Psoas muscle (tissue), 8 donors: ENCODE measurements around the gene ZMIZ1. TPM values are rescaled to one million over a fixed set of nuclear protein-coding genes. Genes with fewer than 3 reads are reported as not detected.

Experiments used
- ATAC-seq, 4 donors: fragments of 200-7000 bp; cut with Tn5 transposase; one replicate each; pipeline ENCODE4 v1.9.1; 2020; ENCODE audit warnings: moderate library complexity in 3 of 4, mild to moderate bottlenecking in 2 of 4
- DNase-seq, 2 donors: peaks; one replicate each; pipeline ENCODE4 v3.0.0-alpha.2; 2020
- H3K27ac ChIP-seq: fragments of 200-600 bp; one replicate; pipeline ENCODE4 v1.8.0; 2022
- H3K27me3 ChIP-seq, 3 donors: fragments of 200-600 bp in 1 of 3; one replicate each; pipeline versions ENCODE4 v1.6.1 to v1.8.0; 2013 to 2022; ENCODE audit warnings: low read length in 2 of 3, mild to moderate bottlenecking in 2 of 3, moderate library complexity in 1 of 3; ENCODE audit not compliant: insufficient read depth in 3 of 3
- H3K36me3 ChIP-seq, 2 donors: fragments of 200-600 bp in 1 of 2; one replicate each; pipeline versions ENCODE4 v1.6.1 to v1.8.0; 2013 to 2022; ENCODE audit warnings: low read depth in 1 of 2, mild to moderate bottlenecking in 1 of 2, moderate library complexity in 1 of 2; ENCODE audit not compliant: insufficient read depth in 1 of 2
- H3K4me1 ChIP-seq: fragments of 200-600 bp; one replicate; pipeline ENCODE4 v1.8.0; 2022
- H3K4me3 ChIP-seq: fragments of 200-600 bp; one replicate; pipeline ENCODE4 v1.8.0; 2022; ENCODE audit warnings: mild to moderate bottlenecking
- H3K9me3 ChIP-seq: fragments of 200-600 bp; one replicate; pipeline ENCODE4 v1.8.0; 2022
- whole genome bisulfite sequencing, 3 donors: extraction: QIAGEN DNeasy Blood & Tissue Kit; methylation state at CpG; one replicate each; pipeline versions ENCODE4 v1.1.6 to v1.1.7; 2013; 5-methylcytosine and 5-hydroxymethylcytosine counted together
- intact Hi-C, 2 donors: fragments of 100-400 bp; cut with DNase I; formaldehyde crosslinking; loops; one replicate each; pipeline versions ENCODE4 v1.11.0 to v1.14.2; 2022
- polyA plus RNA-seq, 3 donors: library from polyadenylated mRNA; stranded (reverse); fragments of 200-250 nt; gene quantifications; one replicate each; pipeline ENCODE4 v1.2.3, GENCODE V29; 2013
- total RNA-seq, 4 donors: library from RNA; stranded (reverse); fragmentation: NEBNext Ultra II Directional in 2 of 4; extraction: Animal tissue kit (Norgen Biotek cat#: 25700) in 2 of 4; gene quantifications; one replicate each; pipeline versions ENCODE4 v1.2.1 to v1.2.4, GENCODE V29; 2021 to 2023
- TF ChIP-seq, protein P1 (sequence below): fragments of 200-600 bp; IDR thresholded peaks from one replicate; pipeline ENCODE4 v1.8.0; 2022; ENCODE audit warnings: antibody characterized with exemption
- donor health status: healthy with polysubstance abuse.
- donor health status: DM: no; HTN: no; CAD: no; lungs with moderate emphysema.
- donor health status: Bipolar disorder and iron deficiency.
- donor health status: healthy.
- donor health status: DM: yes; HTN: yes; CAD: no.
- donor health status: DM: no; HTN: no; CAD: no.
- donor health status: DM: no; HTN: no; CAD: no.
- donor health status: DM: yes; HTN: yes; CAD: no.

Gene ZMIZ1
- total and polyA plus RNA-seq, 7 donors: 10.4 to 37.6 (median 30.0) TPM

DNA sequence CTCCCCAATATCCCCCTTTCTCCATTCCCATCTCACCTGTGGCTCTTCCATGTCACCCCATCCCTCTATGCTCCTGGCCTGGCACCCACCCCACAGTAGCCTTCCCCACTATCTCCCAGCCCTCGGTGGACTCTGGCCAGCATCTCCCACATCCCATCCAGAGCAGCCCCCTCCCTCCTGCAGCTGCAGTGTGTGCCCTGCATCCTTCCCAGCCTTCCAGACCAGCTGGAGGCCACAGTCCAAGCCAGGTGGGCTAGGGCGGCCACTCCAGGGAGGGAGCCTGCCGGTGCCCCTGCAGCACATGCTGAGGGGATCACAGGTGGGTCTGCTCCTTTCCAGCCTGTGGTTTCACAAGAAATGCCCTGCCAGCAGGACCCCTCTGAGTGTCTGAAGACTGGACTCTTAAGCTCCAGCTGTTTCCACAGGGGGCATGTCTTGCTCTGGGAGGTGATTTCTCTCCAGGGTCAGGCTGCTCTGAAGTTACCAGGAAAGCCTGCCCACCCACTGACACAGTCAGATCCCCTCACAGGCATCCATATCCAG is 187.6 kb downstream of the ZMIZ1 start:
- intact Hi-C loops: no loop called here
- Histone ChIP-seq H3K27me3 (no peaks in the 10 kb centered on the region), H3K9me3 (no peaks in the 10 kb centered on the region), H3K4me1 (peaks cover 8% of the 10 kb centered on the region), H3K36me3 (peaks cover 0 to 21% of the 10 kb centered on the region in 2 donors), H3K27ac (no peak overlapping the region), H3K4me3 (no peak overlapping the region)
- no peak for ATAC-seq
- no peak for DNase-seq
- TF ChIP-seq, protein P1, sequence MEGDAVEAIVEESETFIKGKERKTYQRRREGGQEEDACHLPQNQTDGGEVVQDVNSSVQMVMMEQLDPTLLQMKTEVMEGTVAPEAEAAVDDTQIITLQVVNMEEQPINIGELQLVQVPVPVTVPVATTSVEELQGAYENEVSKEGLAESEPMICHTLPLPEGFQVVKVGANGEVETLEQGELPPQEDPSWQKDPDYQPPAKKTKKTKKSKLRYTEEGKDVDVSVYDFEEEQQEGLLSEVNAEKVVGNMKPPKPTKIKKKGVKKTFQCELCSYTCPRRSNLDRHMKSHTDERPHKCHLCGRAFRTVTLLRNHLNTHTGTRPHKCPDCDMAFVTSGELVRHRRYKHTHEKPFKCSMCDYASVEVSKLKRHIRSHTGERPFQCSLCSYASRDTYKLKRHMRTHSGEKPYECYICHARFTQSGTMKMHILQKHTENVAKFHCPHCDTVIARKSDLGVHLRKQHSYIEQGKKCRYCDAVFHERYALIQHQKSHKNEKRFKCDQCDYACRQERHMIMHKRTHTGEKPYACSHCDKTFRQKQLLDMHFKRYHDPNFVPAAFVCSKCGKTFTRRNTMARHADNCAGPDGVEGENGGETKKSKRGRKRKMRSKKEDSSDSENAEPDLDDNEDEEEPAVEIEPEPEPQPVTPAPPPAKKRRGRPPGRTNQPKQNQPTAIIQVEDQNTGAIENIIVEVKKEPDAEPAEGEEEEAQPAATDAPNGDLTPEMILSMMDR: no peak
- WGBS, 3 donors: 77 to 86% (median 78%) methylated on average over 3 of the region's 3 CpGs

DNA sequence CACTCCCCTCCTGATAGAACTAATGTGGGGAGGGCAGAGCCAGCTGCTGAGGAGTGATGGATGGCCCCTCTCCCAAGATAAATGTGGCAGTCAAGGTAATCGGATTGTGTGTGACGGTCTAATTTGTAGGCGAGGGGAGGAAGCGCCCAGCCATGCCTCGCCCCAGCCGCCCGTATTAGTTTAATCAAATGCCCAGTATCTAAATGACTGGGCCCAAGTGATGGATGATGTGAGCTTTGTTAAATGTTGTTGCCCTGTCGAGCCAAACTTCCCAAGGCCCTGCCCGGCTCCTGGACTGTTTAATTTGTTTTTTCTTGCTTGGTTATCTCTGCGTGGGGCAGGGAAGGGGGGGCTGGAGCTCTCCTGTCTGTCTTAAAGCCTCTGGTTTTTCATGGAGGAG is 190.1 kb downstream of the ZMIZ1 start:
- Histone ChIP-seq H3K4me3 (no peak overlapping the region), H3K27ac (no peak overlapping the region), H3K4me1 (peaks cover 8% of the 10 kb centered on the region), H3K36me3 (peaks cover 0 to 25% of the 10 kb centered on the region in 2 donors), H3K27me3 (no peaks in the 10 kb centered on the region), H3K9me3 (no peaks in the 10 kb centered on the region)
- WGBS, 3 donors: 86 to 90% (median 87%) methylated on average over 10 of the region's 10 CpGs
- DNase-seq: no peak
- TF ChIP-seq, protein P1: no peak
- intact Hi-C loops: no loop called here
- no peak for ATAC-seq

DNA sequence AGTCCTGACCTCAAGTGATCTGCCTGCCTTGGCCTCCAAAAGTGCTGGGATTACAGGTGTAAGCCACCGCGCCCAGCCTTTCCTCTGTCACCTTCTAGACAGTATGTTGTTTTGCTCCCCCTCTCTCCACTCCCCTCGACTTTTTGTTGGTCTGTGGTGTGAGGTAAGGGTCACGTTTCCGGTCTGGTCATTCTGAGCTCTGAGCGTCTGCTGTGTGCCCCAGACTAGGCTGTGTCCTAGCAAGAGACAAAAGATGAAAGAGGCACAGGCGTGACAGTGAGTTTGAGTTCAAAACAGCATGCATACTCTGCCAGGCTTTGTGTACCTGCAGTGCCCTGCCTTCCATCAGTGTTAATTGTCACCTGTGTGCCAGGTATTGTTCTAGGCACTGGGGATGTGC is 191.1 kb downstream of the ZMIZ1 start:
- no peak for ATAC-seq
- Histone ChIP-seq H3K9me3 (no peaks in the 10 kb centered on the region), H3K4me3 (no peak overlapping the region), H3K27ac (no peak overlapping the region), H3K36me3 (peaks cover 0 to 25% of the 10 kb centered on the region in 2 donors), H3K4me1 (peaks cover 5% of the 10 kb centered on the region), H3K27me3 (no peaks in the 10 kb centered on the region)
- TF ChIP-seq, protein P1: no peak
- 76 to 86% (median 79%) methylated on average over 7 of the region's 7 CpGs for WGBS, 3 donors
- intact Hi-C loops: no loop called here
- no peak for DNase-seq

DNA sequence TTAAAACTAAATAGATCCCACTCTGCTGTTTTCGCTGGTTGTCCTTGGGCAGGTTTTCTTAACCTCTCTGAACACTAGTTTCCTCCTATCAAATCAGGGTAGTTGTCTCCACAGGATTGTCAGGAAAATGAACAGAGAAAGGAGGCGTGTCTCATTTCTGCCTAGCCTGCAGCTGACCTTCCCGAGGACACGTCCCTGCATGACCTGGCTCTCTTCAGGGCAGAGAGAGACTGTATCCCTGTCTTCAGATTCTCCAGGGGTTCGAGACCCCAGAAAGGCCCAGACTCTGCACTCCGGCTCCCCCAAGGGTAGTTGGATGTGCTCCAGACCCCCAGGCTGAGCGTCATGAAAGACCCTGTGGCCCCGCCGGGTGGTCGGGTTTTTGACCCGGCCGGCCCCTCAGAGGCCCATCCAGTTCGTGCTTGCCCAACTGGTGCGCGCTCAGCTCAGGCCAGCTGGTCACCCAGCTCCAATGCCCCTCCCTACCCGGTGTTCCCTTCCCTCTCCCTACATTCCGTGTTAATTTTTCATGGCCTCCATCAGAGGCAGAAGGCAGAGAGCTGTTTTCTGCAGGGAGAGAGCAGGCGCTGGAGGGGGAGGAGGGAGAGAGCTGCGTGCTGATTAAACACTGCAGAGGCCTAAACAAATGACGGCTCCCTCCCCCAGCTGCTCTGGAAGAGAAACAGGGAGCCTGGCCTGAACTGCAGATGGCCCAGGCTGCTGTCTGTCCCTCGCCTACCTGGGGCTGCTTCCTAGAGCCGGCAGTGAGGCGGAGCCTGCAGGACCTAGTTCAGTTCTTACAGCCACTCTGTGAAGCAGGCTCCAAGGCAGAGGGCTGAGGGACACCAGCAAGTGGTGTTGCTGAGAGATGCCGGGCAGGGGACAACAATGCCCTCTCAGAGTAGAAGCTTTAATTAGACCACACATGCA is 192.3 kb downstream of the ZMIZ1 start:
- 55 to 65% (median 62%) methylated on average over 23 to 24 of the region's 24 CpGs for WGBS, 3 donors
- Histone ChIP-seq H3K9me3 (no peaks in the 10 kb centered on the region), H3K4me1 (peaks cover 12% of the 10 kb centered on the region), H3K36me3 (peaks cover 0 to 25% of the 10 kb centered on the region in 2 donors), H3K27me3 (no peaks in the 10 kb centered on the region), H3K4me3 (no peak overlapping the region), H3K27ac (no peak overlapping the region)
- TF ChIP-seq, protein P1: no peak
- no peak for DNase-seq
- intact Hi-C loops: no loop called here
- peak in 1 of 4 donors; percentile 27 for ATAC-seq
